HFFc6 (cell line): ENCODE results near the gene RBKS. TPM values are rescaled to one million over a fixed set of nuclear protein-coding genes. Genes with fewer than 3 reads are reported as not detected.
"Not testable (repeated sequence)": the region's sequence is repeated elsewhere in the genome, so short reads cannot be mapped to it uniquely, and the experiment has no call there.

Experiments
- DNase-seq: peaks from one replicate; pipeline ENCODE4 v3.0.0-alpha.2; 2018
- H3K27ac Mint-ChIP-seq: 2 replicates; pipeline ENCODE4 v1.8.0; 2020; ENCODE audit warnings: mild to moderate bottlenecking, mixed read lengths
- H3K27me3 Mint-ChIP-seq: 2 replicates; pipeline ENCODE4 v1.8.0; 2021; ENCODE audit warnings: mild to moderate bottlenecking, moderate library complexity, mixed read lengths; ENCODE audit not compliant: insufficient read depth
- H3K36me3 Mint-ChIP-seq: 2 replicates; pipeline ENCODE4 v1.8.0; 2021; ENCODE audit warnings: low read depth, mixed read lengths
- H3K4me1 Mint-ChIP-seq: 2 replicates; pipeline ENCODE4 v1.8.0; 2020; ENCODE audit warnings: low read depth, mixed read lengths
- H3K4me3 Mint-ChIP-seq: 2 replicates; pipeline ENCODE4 v1.8.0; 2020; ENCODE audit warnings: mild to moderate bottlenecking, moderate library complexity, mixed read lengths
- H3K9me3 Mint-ChIP-seq: 2 replicates; pipeline ENCODE4 v1.8.0; 2020; ENCODE audit warnings: mild to moderate bottlenecking, mixed read lengths
- CTCF ChIP-seq: fragments of 200-600 bp; sonication (generic); IDR thresholded peaks from 2 replicates; pipeline ENCODE4 v1.5.0; 2021; ENCODE audit warnings: antibody characterized with exemption, mild to moderate bottlenecking
- total RNA-seq, 6 experiments: library from RNA; stranded (reverse); fragmentation: NEBNext Ultra II Directional; extraction: Animal tissue kit (Norgen Biotek cat#: 25700); gene quantifications; 2 replicates in 1 of 6; 3 replicates in 5 of 6; pipeline ENCODE4 v1.2.3, GENCODE V29; 2021

Gene RBKS
- total RNA-seq, 6 experiments from 2014 or later = 1.8 to 3.1 (median 2.7) TPM

DNA sequence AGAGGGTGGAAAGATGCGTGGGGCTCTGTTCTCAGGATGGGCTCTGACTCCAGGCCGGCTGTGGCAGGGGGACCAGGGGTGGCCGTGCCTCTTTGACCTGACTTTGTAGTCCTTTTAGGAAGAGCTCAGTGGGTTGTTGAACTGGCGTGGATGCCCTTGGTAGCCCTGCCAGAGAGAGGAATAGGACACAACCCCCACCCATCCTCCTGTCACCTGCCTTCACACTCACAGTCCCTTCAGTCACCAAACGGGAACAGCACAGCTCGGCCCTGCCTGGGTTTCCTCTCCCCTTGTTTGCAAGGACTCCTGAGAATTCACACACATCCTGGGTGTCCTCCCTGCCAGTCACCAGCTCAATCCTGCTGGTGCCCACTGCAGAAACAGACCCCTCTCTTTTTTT, 138.8 kb downstream of the RBKS start:
- Mint-ChIP-seq H3K27me3 (peaks cover 3% of the 10 kb centered on the region; the same call in 1 of the 2 replicates), H3K36me3 (peaks cover 22% of the 10 kb centered on the region), H3K4me1 (peaks cover 27% of the 10 kb centered on the region), H3K4me3 (no peak overlapping the region), H3K9me3 (peaks cover 19% of the 10 kb centered on the region), H3K27ac (no peak overlapping the region)
- TF ChIP-seq CTCF = no peak
- no peak for DNase-seq

- H3K27me3 Mint-ChIP-seq, H3K4me3 Mint-ChIP-seq, H3K27ac Mint-ChIP-seq, DNase-seq: not testable (repeated sequence)
- peaks cover 14% of the 10 kb centered on the region for H3K4me1 Mint-ChIP-seq
- H3K36me3 Mint-ChIP-seq = peaks cover 22% of the 10 kb centered on the region
- H3K9me3 Mint-ChIP-seq = peaks cover 19% of the 10 kb centered on the region
Measured at GRCh38 chr2:27748803-27749554, 141.2 kb downstream of the RBKS start.

GRCh38 chr2:27747827-27748352, 142.3 kb downstream of the RBKS start:
- 0 out of 2 replicates have a peak, but pooled peaks cover 5% of the 10 kb centered on the region for H3K4me1 Mint-ChIP-seq
- H3K9me3 Mint-ChIP-seq = peaks cover 19% of the 10 kb centered on the region
- no peak overlapping the region for H3K27ac Mint-ChIP-seq
- no peak for DNase-seq
- H3K27me3 Mint-ChIP-seq = peaks cover 5% of the 10 kb centered on the region
- H3K4me3 Mint-ChIP-seq = no peak overlapping the region
- TF ChIP-seq CTCF = no peak
- H3K36me3 Mint-ChIP-seq = peaks cover 22% of the 10 kb centered on the region

DNA sequence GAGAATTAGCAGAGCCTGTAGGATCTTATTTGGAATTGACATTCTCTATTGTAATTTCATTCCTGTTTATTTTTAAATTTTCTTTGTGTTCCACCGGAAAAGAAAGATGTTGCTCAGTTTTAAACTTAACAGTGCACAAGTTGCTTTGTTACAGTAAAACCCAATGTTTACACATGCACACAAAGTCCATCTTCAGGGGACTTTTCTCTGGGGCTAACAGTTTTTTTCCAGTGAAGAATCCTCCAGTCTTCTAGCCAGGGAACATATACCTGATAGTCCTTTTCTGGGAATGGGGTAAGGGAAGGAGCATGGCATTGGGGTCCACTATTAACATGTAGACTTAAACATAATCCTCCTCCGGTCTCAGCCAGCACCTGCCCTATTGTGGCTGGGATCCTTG, 143.9 kb downstream of the RBKS start:
- DNase-seq = no peak
- no peaks in the 10 kb centered on the region for H3K4me1 Mint-ChIP-seq
- no peak for TF ChIP-seq CTCF
- H3K36me3 Mint-ChIP-seq = peaks cover 22% of the 10 kb centered on the region
- no peak overlapping the region for H3K4me3 Mint-ChIP-seq
- peaks cover 19% of the 10 kb centered on the region for H3K9me3 Mint-ChIP-seq
- peaks cover 5% of the 10 kb centered on the region for H3K27me3 Mint-ChIP-seq
- H3K27ac Mint-ChIP-seq = no peak overlapping the region

- H3K9me3 Mint-ChIP-seq = peaks cover 19% of the 10 kb centered on the region
- H3K4me3 Mint-ChIP-seq, H3K4me1 Mint-ChIP-seq, H3K27ac Mint-ChIP-seq, H3K27me3 Mint-ChIP-seq, DNase-seq: not testable (repeated sequence)
- peaks cover 22% of the 10 kb centered on the region for H3K36me3 Mint-ChIP-seq
Measured at GRCh38 chr2:27745494-27745893, 144.7 kb downstream of the RBKS start.

DNA sequence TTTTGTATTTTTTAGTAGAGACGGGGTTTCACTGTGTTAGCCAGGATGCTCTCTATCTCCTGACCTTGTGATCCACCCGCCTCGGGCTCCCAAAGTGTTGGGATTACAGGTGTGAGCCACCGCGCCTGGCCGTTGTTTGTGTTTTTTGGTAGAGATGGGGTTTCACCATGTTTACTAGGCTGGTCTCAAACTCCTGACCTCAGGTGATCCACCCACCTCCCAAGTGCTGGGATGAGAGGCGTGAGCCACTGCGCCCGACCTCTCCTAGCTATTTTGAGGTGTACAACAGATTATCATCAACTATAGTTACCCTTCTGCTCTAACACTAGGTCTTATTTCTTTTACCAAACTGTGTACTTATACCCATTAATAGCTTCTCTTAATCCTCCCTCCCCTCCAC, 147.6 kb downstream of the RBKS start:
- H3K4me1 Mint-ChIP-seq = peaks cover 9% of the 10 kb centered on the region
- no peak overlapping the region for H3K4me3 Mint-ChIP-seq
- H3K36me3 Mint-ChIP-seq = no peaks in the 10 kb centered on the region
- peaks cover 3% of the 10 kb centered on the region; the same call in 1 of the 2 replicates for H3K27me3 Mint-ChIP-seq
- TF ChIP-seq CTCF = no peak
- DNase-seq = no peak
- H3K27ac Mint-ChIP-seq = no peak overlapping the region
- no peaks in the 10 kb centered on the region; the same call in 1 of the 2 replicates for H3K9me3 Mint-ChIP-seq
